SH-SY5Y (cell line): ENCODE data around the gene MORN1.

Source experiments
- GATA2 ChIP-seq: IDR thresholded peaks from 2 replicates; pipeline ENCODE4 v1.6.1; 2011; ENCODE audit warnings: mild to moderate bottlenecking, low read depth, low read length
- GATA3 ChIP-seq: IDR thresholded peaks from 2 replicates; pipeline ENCODE4 v1.6.1; 2011; ENCODE audit warnings: low read depth, mild to moderate bottlenecking, low read length, moderate library complexity

DNA sequence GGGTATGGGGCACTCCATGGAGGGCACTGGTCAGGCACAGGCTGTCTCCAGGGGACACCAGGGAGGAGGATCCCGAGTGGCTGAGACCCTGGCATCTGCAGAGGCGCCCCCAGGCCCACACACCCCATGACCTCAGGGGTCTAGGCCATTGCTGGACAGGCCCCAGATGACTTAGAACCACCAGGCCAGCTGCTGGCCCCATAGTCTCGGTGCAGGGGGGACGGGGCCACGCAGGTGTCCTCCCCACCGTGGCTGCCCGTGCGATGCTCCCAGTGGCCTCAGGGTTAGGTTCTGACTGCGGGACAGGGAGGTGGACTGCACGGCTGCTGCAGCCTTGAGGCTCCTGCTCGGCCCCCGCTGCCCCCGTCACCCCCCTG lies 44.0 kb downstream of the MORN1 start:
- no peak for TF ChIP-seq GATA2
- TF ChIP-seq GATA3, result no peak
